Measurements from ENCODE around the gene PCDHA2. TPM values are rescaled to one million over a fixed set of nuclear protein-coding genes. Genes with fewer than 3 reads are reported as not detected.
"Not testable (repeated sequence)": the region's sequence is repeated elsewhere in the genome, so short reads cannot be mapped to it uniquely, and the experiment has no call there.

PCDHA2 gene
- total and polyA plus RNA-seq, 9 donors: 0.17 to 1.6 (median 0.56) TPM

DNA sequence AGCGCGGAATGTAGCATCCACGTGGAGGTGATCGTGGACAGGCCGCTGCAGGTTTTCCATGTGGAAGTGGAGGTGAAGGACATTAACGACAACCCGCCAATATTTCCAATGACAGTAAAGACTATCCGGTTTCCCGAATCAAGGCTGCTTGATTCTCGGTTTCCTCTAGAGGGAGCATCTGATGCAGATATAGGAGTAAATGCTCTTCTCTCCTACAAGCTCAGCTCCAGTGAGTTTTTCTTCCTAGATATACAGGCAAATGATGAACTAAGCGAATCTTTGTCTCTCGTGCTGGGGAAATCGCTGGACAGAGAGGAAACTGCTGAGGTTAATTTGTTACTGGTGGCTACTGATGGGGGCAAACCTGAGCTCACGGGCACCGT is 598 bp downstream of the PCDHA2 start:
- no peak for TF ChIP-seq EP300 (IDR thresholded peaks at IDR 0.05)
- no peak for TF ChIP-seq POLR2A (IDR thresholded peaks at IDR 0.05)
- TF ChIP-seq, protein P1, sequence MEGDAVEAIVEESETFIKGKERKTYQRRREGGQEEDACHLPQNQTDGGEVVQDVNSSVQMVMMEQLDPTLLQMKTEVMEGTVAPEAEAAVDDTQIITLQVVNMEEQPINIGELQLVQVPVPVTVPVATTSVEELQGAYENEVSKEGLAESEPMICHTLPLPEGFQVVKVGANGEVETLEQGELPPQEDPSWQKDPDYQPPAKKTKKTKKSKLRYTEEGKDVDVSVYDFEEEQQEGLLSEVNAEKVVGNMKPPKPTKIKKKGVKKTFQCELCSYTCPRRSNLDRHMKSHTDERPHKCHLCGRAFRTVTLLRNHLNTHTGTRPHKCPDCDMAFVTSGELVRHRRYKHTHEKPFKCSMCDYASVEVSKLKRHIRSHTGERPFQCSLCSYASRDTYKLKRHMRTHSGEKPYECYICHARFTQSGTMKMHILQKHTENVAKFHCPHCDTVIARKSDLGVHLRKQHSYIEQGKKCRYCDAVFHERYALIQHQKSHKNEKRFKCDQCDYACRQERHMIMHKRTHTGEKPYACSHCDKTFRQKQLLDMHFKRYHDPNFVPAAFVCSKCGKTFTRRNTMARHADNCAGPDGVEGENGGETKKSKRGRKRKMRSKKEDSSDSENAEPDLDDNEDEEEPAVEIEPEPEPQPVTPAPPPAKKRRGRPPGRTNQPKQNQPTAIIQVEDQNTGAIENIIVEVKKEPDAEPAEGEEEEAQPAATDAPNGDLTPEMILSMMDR (IDR thresholded peaks at IDR 0.05): no peak
- Histone ChIP-seq H3K36me3 (no peaks in the 10 kb centered on the region), H3K27me3 (no peaks in the 10 kb centered on the region), H3K4me1 (ENCODE audit: insufficient read depth) (no peaks in the 10 kb centered on the region), H3K27ac (no peak overlapping the region), H3K4me3 (peak overlapping the region; percentile 12), H3K9me3 (peaks cover 0 to 15% of the 10 kb centered on the region in 2 donors)
- 15 to 23% (median 23%) methylated on average over 15 of the region's 15 CpGs for WGBS, 3 donors
- no peak for DNase-seq
- intact Hi-C loops (cut with DNase I): no loop called here

DNA sequence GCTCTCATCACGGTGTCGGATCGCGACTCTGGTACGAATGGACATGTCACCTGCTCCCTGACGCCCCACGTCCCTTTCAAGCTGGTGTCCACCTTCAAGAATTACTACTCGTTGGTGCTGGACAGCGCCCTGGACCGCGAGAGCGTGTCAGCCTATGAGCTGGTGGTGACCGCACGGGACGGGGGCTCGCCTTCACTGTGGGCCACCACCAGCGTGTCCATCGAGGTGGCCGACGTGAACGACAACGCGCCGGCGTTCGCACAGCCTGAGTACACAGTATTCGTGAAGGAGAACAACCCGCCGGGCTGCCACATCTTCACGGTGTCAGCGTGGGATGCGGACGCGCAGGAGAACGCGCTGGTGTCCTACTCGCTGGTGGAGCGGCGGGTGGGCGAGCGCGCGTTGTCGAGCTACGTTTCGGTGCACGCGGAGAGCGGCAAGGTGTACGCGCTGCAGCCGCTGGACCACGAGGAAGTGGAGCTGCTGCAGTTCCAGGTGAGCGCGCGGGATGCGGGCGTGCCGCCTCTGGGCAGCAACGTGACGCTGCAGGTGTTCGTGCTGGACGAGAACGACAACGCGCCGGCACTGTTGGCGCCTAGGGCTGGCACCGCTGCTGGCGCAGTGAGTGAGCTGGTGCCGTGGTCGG is 1.5 kb downstream of the PCDHA2 start:
- H3K27ac ChIP-seq; DNase-seq; intact Hi-C loops (cut with DNase I); H3K4me3 ChIP-seq; H3K27me3 ChIP-seq; H3K36me3 ChIP-seq; H3K4me1 ChIP-seq (ENCODE audit: insufficient read depth): not testable (repeated sequence)
- H3K9me3 ChIP-seq: peaks cover 0 to 15% of the 10 kb centered on the region in 2 donors
- 42 to 60% (median 57%) methylated on average over 63 to 72 of the region's 72 CpGs for WGBS, 3 donors

GRCh38 chr5:140796718-140797095 is 2.1 kb downstream of the PCDHA2 start:
- 48 to 61% (median 60%) methylated on average over 38 to 39 of the region's 39 CpGs for WGBS, 3 donors
- TF ChIP-seq EP300 (IDR thresholded peaks at IDR 0.05) (no peak), POLR2A (IDR thresholded peaks at IDR 0.05) (no peak)
- TF ChIP-seq, protein P1 (IDR thresholded peaks at IDR 0.05): no peak
- no peaks in the 10 kb centered on the region for H3K27me3 ChIP-seq
- no peaks in the 10 kb centered on the region for H3K4me1 ChIP-seq (ENCODE audit: insufficient read depth)
- H3K9me3 ChIP-seq: peaks cover 0 to 15% of the 10 kb centered on the region in 2 donors
- no peak overlapping the region for H3K4me3 ChIP-seq
- no peak overlapping the region for H3K27ac ChIP-seq
- no peak for DNase-seq
- intact Hi-C loops (cut with DNase I): no loop called here
- H3K36me3 ChIP-seq: no peaks in the 10 kb centered on the region

- WGBS, 3 donors: 9 to 26% (median 18%) methylated on average over 29 of the region's 29 CpGs
- intact Hi-C loops (cut with DNase I): no loop called here
- Histone ChIP-seq H3K4me3 (peak within 1 kb of the TSS; percentile 22), H3K4me1 (ENCODE audit: insufficient read depth) (no peaks in the 10 kb centered on the region), H3K9me3 (peaks cover 0 to 15% of the 10 kb centered on the region in 2 donors), H3K27ac (no peak within 1 kb of the TSS), H3K36me3 (no peaks in the 10 kb centered on the region), H3K27me3 (no peaks in the 10 kb centered on the region)
- TF ChIP-seq EP300 (IDR thresholded peaks at IDR 0.05) (no peak), POLR2A (IDR thresholded peaks at IDR 0.05) (no peak)
- TF ChIP-seq, protein P1 (IDR thresholded peaks at IDR 0.05): peak in 2 of 3 donors; percentile 7 to 25
- no peak for DNase-seq
These were observed 6.3 kb downstream of the PCDHA2 start, which contains the start of gene PCDHA3 for GRCh38 chr5:140800816-140801493. Gene PCDHA3, plus strand, starts transcription at chr5:140801057.

- no peak for DNase-seq
- intact Hi-C loops (cut with DNase I): no loop called here
These were observed 6.8 kb downstream of the PCDHA2 start for GRCh38 chr5:140801494-140801841.

DNA sequence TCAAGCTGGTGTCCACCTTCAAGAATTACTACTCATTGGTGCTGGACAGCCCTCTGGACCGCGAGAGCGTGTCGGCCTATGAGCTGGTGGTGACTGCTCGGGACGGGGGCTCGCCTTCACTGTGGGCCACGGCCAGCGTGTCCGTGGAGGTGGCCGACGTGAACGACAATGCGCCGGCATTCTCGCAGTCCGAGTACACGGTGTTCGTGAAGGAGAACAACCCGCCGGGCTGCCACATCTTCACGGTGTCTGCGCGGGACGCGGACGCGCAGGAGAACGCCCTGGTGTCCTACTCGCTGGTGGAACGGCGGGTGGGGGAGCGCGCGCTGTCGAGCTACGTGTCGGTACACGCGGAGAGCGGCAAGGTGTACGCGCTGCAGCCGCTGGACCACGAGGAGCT is 7.7 kb downstream of the PCDHA2 start:
- intact Hi-C loops (cut with DNase I); H3K36me3 ChIP-seq; H3K4me1 ChIP-seq (ENCODE audit: insufficient read depth); H3K27me3 ChIP-seq; DNase-seq; H3K27ac ChIP-seq; H3K4me3 ChIP-seq: not testable (repeated sequence)
- 38 to 63% (median 50%) methylated on average over 35 to 45 of the region's 45 CpGs for WGBS, 3 donors
- H3K9me3 ChIP-seq: peaks cover 0 to 12% of the 10 kb centered on the region in 2 donors

More at GRCh38 chr5:140801494-140801841, 6.8 kb downstream of the PCDHA2 start:
- Histone ChIP-seq H3K4me1 (ENCODE audit: insufficient read depth) (no peaks in the 10 kb centered on the region), H3K27me3 (no peaks in the 10 kb centered on the region), H3K27ac (no peak overlapping the region), H3K4me3 (peak overlapping the region; percentile 22), H3K9me3 (peaks cover 0 to 12% of the 10 kb centered on the region in 2 donors), H3K36me3 (no peaks in the 10 kb centered on the region)
- TF ChIP-seq, protein P1 (IDR thresholded peaks at IDR 0.05): no peak
- no peak for TF ChIP-seq POLR2A (IDR thresholded peaks at IDR 0.05)
- no peak for TF ChIP-seq EP300 (IDR thresholded peaks at IDR 0.05)
- 9 to 18% (median 17%) methylated on average over 16 of the region's 16 CpGs for WGBS, 3 donors
